Panc1 (cell line): ENCODE results near the gene SKI. TPM values are rescaled to one million over a fixed set of nuclear protein-coding genes. Genes with fewer than 3 reads are reported as not detected.

ENCODE experiments used
- ATAC-seq: fragments of 200-7000 bp; cut with Tn5 transposase; 2 replicates; pipeline ENCODE4 v1.9.1; 2020; ENCODE audit warnings: mild to moderate bottlenecking, moderate library complexity
- Bru-seq: library from RNA; stranded (reverse); fragments of 400-500 nt; gene quantifications from one replicate; lab custom pipeline; 2021; lab: Mats Ljungman, UMichigan
- BruChase-seq, 2 experiments: library from RNA; stranded (reverse); fragments of 400-500 nt; gene quantifications; one replicate each; lab custom pipeline; 2021; lab: Mats Ljungman, UMichigan
- BruUV-seq: library from RNA; stranded (reverse); fragments of 400-500 nt; replicated peaks from 2 replicates; lab custom pipeline; 2021; lab: Mats Ljungman, UMichigan
- CTCF ChIA-PET: fragments of 300-600 bp; sonication (Branson Sonifier 250); formaldehyde crosslinking; loops from one replicate; lab custom pipeline; 2022; ENCODE audit warnings: antibody characterized with exemption; lab: Charles Lee
- POLR2A ChIA-PET: fragments of 300-600 bp; sonication (Branson Sonifier 250); formaldehyde crosslinking; loops from one replicate; lab custom pipeline; 2022; ENCODE audit warnings: antibody characterized with exemption; lab: Charles Lee
- DNase-seq: peaks from one replicate; pipeline ENCODE4 v3.0.0-alpha.2; 2010; ENCODE audit warnings: low read depth, low spot score
- H3K27ac ChIP-seq: 2 replicates; pipeline ENCODE4 v1.5.1; 2011; ENCODE audit warnings: mild to moderate bottlenecking, low read length, inconsistent platforms
- H3K27me3 ChIP-seq: fragments of 200-500 bp; sonication (Bioruptor generic); 2 replicates; pipeline ENCODE4 v1.6.0; 2014; ENCODE audit warnings: low read length, inconsistent platforms; ENCODE audit not compliant: control insufficient read depth, insufficient read depth
- H3K36me3 ChIP-seq: fragments of 200-500 bp; sonication (Bioruptor generic); 2 replicates; pipeline ENCODE4 v1.5.1; 2014; ENCODE audit warnings: inconsistent platforms, mild to moderate bottlenecking, low read length, moderate library complexity; ENCODE audit not compliant: control insufficient read depth, insufficient read depth
- H3K4me1 ChIP-seq: 2 replicates; pipeline ENCODE4 v1.5.1; 2011; ENCODE audit warnings: inconsistent platforms, mild to moderate bottlenecking, low read length, moderate library complexity; ENCODE audit not compliant: control insufficient read depth, insufficient read depth
- H3K4me3 ChIP-seq, 2 experiments: 2 replicates each; pipeline ENCODE4 v1.5.1; 2011 to 2012; ENCODE audit warnings: low read depth in 2 of 2, low read length in 2 of 2, mild to moderate bottlenecking in 2 of 2, inconsistent platforms in 1 of 2, moderate library complexity in 1 of 2
- H3K9me3 ChIP-seq: fragments of 200-500 bp; sonication (Bioruptor generic); 2 replicates; pipeline ENCODE4 v1.5.1; 2014; ENCODE audit warnings: low read depth, mild to moderate bottlenecking, inconsistent platforms, low read length, moderate library complexity; ENCODE audit not compliant: control insufficient read depth, insufficient read depth
- POLR2AphosphoS5 ChIP-seq: IDR thresholded peaks from 2 replicates; pipeline ENCODE4 v1.6.1; 2012; ENCODE audit warnings: mild to moderate bottlenecking, low read depth, low read length, moderate library complexity
- REST ChIP-seq, 2 experiments: IDR thresholded peaks; 2 replicates each; pipeline ENCODE4 v1.6.1; 2011 to 2012; ENCODE audit warnings: low read depth in 2 of 2, control low read depth in 1 of 2, low read length in 1 of 2, mild to moderate bottlenecking in 1 of 2, moderate library complexity in 1 of 2; ENCODE audit not compliant: insufficient read depth in 1 of 2
- SIN3A ChIP-seq: IDR thresholded peaks from 2 replicates; pipeline ENCODE4 v1.6.1; 2012; ENCODE audit warnings: low read depth, mild to moderate bottlenecking, low read length, moderate library complexity, borderline replicate concordance; ENCODE audit not compliant: insufficient read depth
- TCF7L2 ChIP-seq: IDR thresholded peaks from 2 replicates; pipeline ENCODE4 v1.6.1; 2011; ENCODE audit warnings: mild to moderate bottlenecking, low read depth, low read length, inconsistent platforms
- in situ Hi-C: cut with HindIII; loops from 2 replicates; pipeline ENCODE4 v1.10.0; 2016; ENCODE audit warnings: low sequenced_read_pairs, low pct_unique_long_range_greater_than_20kb
- intact Hi-C: fragments of 100-400 bp; cut with micrococcal nuclease; formaldehyde crosslinking; loops from one replicate; pipeline ENCODE4 v1.10.0; 2022; ENCODE audit not compliant: unreplicated experiment
- long read RNA-seq: library from polyadenylated mRNA; unstranded; transcript quantifications from one replicate; pipeline ENCODE4 v2.0.0, GENCODE V29; 2021; ENCODE audit not compliant: unreplicated experiment
- polyA plus RNA-seq: library from polyadenylated mRNA; unstranded; fragments of >200 nt; gene quantifications from one replicate; pipeline ENCODE4 v1.2.1, GENCODE V29; 2012; ENCODE audit warnings: missing spikeins; ENCODE audit not compliant: insufficient read length
- total RNA-seq: library from RNA; stranded (reverse); gene quantifications from one replicate; pipeline ENCODE4 v1.2.1, GENCODE V29; 2021; ENCODE audit not compliant: unreplicated experiment
- TF ChIP-seq, protein P1 (sequence below): fragments of 450-650 bp; IDR thresholded peaks from 2 replicates; pipeline ENCODE4 v1.5.1; 2017; ENCODE audit warnings: mild to moderate bottlenecking

The SKI gene
- total RNA-seq (63.2 TPM), Bru-seq, nascent RNA (percentile 78 among the genes with signal in this experiment), BruChase-seq, experiment 1, labeled RNA remaining after a 2-hour chase (percentile 87 among the genes with signal in this experiment), BruChase-seq, experiment 2, labeled RNA remaining after a 6-hour chase (percentile 91 among the genes with signal in this experiment)
- 35.0 TPM for polyA plus RNA-seq
- long read RNA-seq, partial matches to known transcripts, result 16 of 22 reads
- long read RNA-seq, other reads (novel, unspliced or antisense), result 6 of 22 reads

DNA sequence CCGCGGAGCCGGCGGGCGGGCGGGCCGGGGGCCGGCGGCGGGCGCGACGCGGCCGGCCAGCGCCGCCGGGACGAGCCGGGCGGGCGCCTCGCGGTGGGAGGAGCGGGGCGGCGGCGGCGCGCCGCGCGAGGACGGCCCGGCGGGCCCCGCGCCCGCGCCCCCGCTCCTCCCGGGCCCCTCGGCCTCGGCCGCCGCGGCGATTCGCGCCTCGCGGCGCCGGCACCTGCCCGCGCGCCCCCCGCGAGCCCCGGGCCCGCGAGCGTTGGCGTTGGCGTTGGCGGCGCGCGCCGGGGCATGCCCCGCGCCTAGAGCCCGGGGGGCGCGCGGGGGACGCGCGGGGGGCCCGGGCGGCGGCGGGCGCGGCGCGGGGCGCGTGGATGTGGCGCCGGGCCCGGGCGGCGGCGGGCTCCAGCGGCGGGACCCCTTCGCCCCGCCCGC is at the start of gene SKI:
TSS of gene SKI (plus strand) at position 163 of the 438 bp plus-strand sequence. CDS start 448 bp downstream, outside the sequence.
- Histone ChIP-seq H3K9me3 (no peaks in the 10 kb centered on the region), H3K36me3 (peaks cover 2% of the 10 kb centered on the region; the same call in 1 of the 2 replicates), H3K27me3 (no peaks in the 10 kb centered on the region), H3K4me1 (peaks cover 18% of the 10 kb centered on the region), H3K4me3 (peak within 1 kb of the TSS; percentile 61 to 68), H3K27ac (peak within 1 kb of the TSS; percentile 85)
- intact Hi-C loops (no loop called here), in situ Hi-C loops (no loop called here)
- ATAC-seq, result no peak
- ChIA-PET CTCF (no interaction called here), POLR2A (no interaction called here)
- no TSS peak for BruUV-seq
- no peak for DNase-seq
- no peak for TF ChIP-seq TCF7L2
- TF ChIP-seq, protein P1, sequence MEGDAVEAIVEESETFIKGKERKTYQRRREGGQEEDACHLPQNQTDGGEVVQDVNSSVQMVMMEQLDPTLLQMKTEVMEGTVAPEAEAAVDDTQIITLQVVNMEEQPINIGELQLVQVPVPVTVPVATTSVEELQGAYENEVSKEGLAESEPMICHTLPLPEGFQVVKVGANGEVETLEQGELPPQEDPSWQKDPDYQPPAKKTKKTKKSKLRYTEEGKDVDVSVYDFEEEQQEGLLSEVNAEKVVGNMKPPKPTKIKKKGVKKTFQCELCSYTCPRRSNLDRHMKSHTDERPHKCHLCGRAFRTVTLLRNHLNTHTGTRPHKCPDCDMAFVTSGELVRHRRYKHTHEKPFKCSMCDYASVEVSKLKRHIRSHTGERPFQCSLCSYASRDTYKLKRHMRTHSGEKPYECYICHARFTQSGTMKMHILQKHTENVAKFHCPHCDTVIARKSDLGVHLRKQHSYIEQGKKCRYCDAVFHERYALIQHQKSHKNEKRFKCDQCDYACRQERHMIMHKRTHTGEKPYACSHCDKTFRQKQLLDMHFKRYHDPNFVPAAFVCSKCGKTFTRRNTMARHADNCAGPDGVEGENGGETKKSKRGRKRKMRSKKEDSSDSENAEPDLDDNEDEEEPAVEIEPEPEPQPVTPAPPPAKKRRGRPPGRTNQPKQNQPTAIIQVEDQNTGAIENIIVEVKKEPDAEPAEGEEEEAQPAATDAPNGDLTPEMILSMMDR, result no peak
- TF ChIP-seq POLR2AphosphoS5, result no peak
- no peak for TF ChIP-seq SIN3A
- TF ChIP-seq REST (IDR thresholded peaks at IDR 0.05; ENCODE audit: insufficient read depth in 1 of 2, low read depth in 2 of 2, low read length in 1 of 2), result no peak

DNA sequence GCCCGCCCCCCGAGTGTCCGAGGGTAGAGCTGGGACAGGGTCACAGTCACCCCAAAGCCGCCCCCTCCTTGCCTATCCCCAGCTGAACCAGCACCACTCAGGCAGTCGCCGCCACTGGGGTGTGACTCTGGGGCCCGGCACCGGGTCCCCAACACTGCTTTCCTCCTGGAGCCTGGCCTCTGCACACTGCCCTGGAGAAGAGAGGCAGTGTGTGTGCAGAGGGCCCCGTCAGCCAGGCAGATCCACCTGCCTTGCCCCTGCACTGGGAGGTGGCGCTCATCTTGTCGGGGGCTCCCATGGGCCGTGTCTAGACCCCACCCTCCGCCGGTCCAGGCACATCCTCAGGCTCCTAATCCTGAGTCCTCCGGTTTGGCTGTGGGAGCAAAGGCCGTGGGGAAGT is 49.2 kb upstream of the SKI start:
- no peak for ATAC-seq
- Histone ChIP-seq H3K9me3 (no peaks in the 10 kb centered on the region), H3K4me3 (no peak overlapping the region), H3K27me3 (no peaks in the 10 kb centered on the region), H3K36me3 (no peaks in the 10 kb centered on the region), H3K27ac (no peak overlapping the region), H3K4me1 (no peaks in the 10 kb centered on the region)
- TF ChIP-seq SIN3A, result no peak
- TF ChIP-seq, protein P1, result no peak
- ChIA-PET POLR2A (no interaction called here), CTCF (no interaction called here)
- DNase-seq, result no peak
- intact Hi-C loops, result no loop called here
- no TSS peak for BruUV-seq
- in situ Hi-C loops, result no loop called here
